Measurements from ENCODE around the gene SSUH2. TPM values are rescaled to one million over a fixed set of nuclear protein-coding genes. Genes with fewer than 3 reads are reported as not detected.
A peak's percentile ranks its signal among the peaks of the same experiment; 100 is the strongest.

Gene SSUH2
- total RNA-seq, 2 donors from 2014 or later, result 1.6 to 4.5 TPM

- DNase-seq (no peak), ATAC-seq (no peak)
- intact Hi-C loops (cut with DNase I, micrococcal nuclease), result no loop called here
Observed at GRCh38 chr3:8574040-8574669, 70.4 kb downstream of the SSUH2 start.

- intact Hi-C loops (cut with DNase I, micrococcal nuclease), result no loop called here
- no peak for ATAC-seq
- DNase-seq, result no peak
Observed at GRCh38 chr3:8573342-8573926, 71.2 kb downstream of the SSUH2 start.

- ATAC-seq, result peak; percentile 51
- DNase-seq, result no peak
- intact Hi-C loops (cut with DNase I, micrococcal nuclease), result no loop called here
Observed at GRCh38 chr3:8571256-8571655, 73.3 kb downstream of the SSUH2 start.

Other genes starting within 250 kb of the SSUH2 start
- gene LMCD1, start 143.0 kb downstream of the SSUH2 start, total RNA-seq, result 1 to 10 TPM; 5.8 to 7.1 TPM
- not detected for gene CAV3, start 89.0 kb upstream of the SSUH2 start, total RNA-seq
- under 1 TPM; 0.76 to 0.81 TPM for gene OXTR, start 124.8 kb upstream of the SSUH2 start, total RNA-seq